Mesenchymal stem cell (in vitro differentiated cells and primary cell): Measurements from ENCODE around the gene TBC1D2.

ENCODE experiments used
- DNase-seq: peaks from one replicate; pipeline ENCODE4 v3.0.0-alpha.2; 2013
- H2AFZ ChIP-seq: one replicate; pipeline ENCODE4 v1.6.1; 2013; ENCODE audit warnings: low read depth, mild to moderate bottlenecking, control low read depth, inconsistent platforms, low read length, moderate library complexity
- H2AK5ac ChIP-seq: 2 replicates; pipeline ENCODE4 v1.6.1; 2013; ENCODE audit warnings: low read length, moderate library complexity, mild to moderate bottlenecking, inconsistent platforms; ENCODE audit not compliant: severe bottlenecking
- H2BK120ac ChIP-seq: one replicate; pipeline ENCODE4 v1.6.1; 2013; ENCODE audit warnings: low read depth, mild to moderate bottlenecking, inconsistent platforms, low read length, moderate library complexity
- H2BK12ac ChIP-seq, 2 experiments: one replicate each; pipeline ENCODE4 v1.6.1; 2013; ENCODE audit warnings: inconsistent platforms in 2 of 2, low read length in 2 of 2, mild to moderate bottlenecking in 2 of 2, moderate library complexity in 2 of 2, control low read depth in 1 of 2
- H2BK15ac ChIP-seq: one replicate; pipeline ENCODE4 v1.6.1; 2013; ENCODE audit warnings: mild to moderate bottlenecking, low read depth, inconsistent platforms; ENCODE audit not compliant: poor library complexity, severe bottlenecking
- H2BK5ac ChIP-seq: 2 replicates; pipeline ENCODE4 v1.6.1; 2013; ENCODE audit warnings: low read depth, mild to moderate bottlenecking, low read length, control low read depth, inconsistent platforms; ENCODE audit not compliant: poor library complexity, severe bottlenecking
- H3K14ac ChIP-seq, 2 experiments: one replicate each; pipeline ENCODE4 v1.6.1; 2013; ENCODE audit warnings: inconsistent platforms in 2 of 2, low read length in 2 of 2, control low read depth in 1 of 2, mild to moderate bottlenecking in 1 of 2, moderate library complexity in 1 of 2
- H3K18ac ChIP-seq, 2 experiments: one replicate each; pipeline ENCODE4 v1.6.1; 2013; ENCODE audit warnings: inconsistent platforms in 2 of 2, low read length in 2 of 2, control low read depth in 1 of 2, low read depth in 1 of 2, mild to moderate bottlenecking in 1 of 2
- H3K23ac ChIP-seq, 2 experiments: one replicate each; pipeline ENCODE4 v1.6.1; 2013; ENCODE audit warnings: inconsistent platforms in 2 of 2, low read length in 2 of 2, mild to moderate bottlenecking in 2 of 2, moderate library complexity in 2 of 2, control low read depth in 1 of 2
- H3K27ac ChIP-seq: 2 replicates; pipeline ENCODE4 v1.5.1; 2013; ENCODE audit warnings: mild to moderate bottlenecking, moderate library complexity, low read length, control low read depth, inconsistent platforms; ENCODE audit not compliant: poor library complexity, severe bottlenecking
- H3K27me3 ChIP-seq, 2 experiments: 2 replicates each; pipeline versions ENCODE4 v1.6.1 to v1.7.0; 2013; ENCODE audit warnings: low read length in 2 of 2, mild to moderate bottlenecking in 2 of 2, moderate library complexity in 2 of 2, control low read depth in 1 of 2, inconsistent platforms in 1 of 2; ENCODE audit not compliant: control insufficient read depth in 1 of 2, insufficient read depth in 1 of 2
- H3K36me3 ChIP-seq, 2 experiments: 2 replicates each; pipeline versions ENCODE4 v1.6.1 to v1.7.0; 2013; ENCODE audit warnings: low read length in 2 of 2, control low read depth in 1 of 2, inconsistent platforms in 1 of 2, low read depth in 1 of 2, mild to moderate bottlenecking in 1 of 2; ENCODE audit not compliant: insufficient read depth in 2 of 2, control insufficient read depth in 1 of 2
- H3K4ac ChIP-seq, 2 experiments: one replicate each; pipeline ENCODE4 v1.6.1; 2013; ENCODE audit warnings: inconsistent platforms in 2 of 2, low read length in 2 of 2, mild to moderate bottlenecking in 2 of 2, moderate library complexity in 2 of 2, control low read depth in 1 of 2, low read depth in 1 of 2
- H3K4me1 ChIP-seq: 2 replicates; pipeline ENCODE4 v1.6.1; 2013; ENCODE audit warnings: low read depth, low read length, control low read depth; ENCODE audit not compliant: control insufficient read depth, insufficient read depth
- H3K4me2 ChIP-seq: 2 replicates; pipeline ENCODE4 v1.6.1; 2013; ENCODE audit warnings: low read length, mild to moderate bottlenecking, inconsistent platforms; ENCODE audit not compliant: poor library complexity, severe bottlenecking
- H3K4me3 ChIP-seq, 2 experiments: 2 replicates each; pipeline versions ENCODE4 v1.5.1 to v1.7.0; 2013; ENCODE audit warnings: low read length in 2 of 2, mild to moderate bottlenecking in 2 of 2, control low read depth in 1 of 2, low read depth in 1 of 2; ENCODE audit not compliant: insufficient read depth in 1 of 2
- H3K79me1 ChIP-seq: replicated peaks from 2 replicates; pipeline ENCODE4 v1.6.1; 2013; ENCODE audit warnings: mild to moderate bottlenecking, control low read depth, low read length, inconsistent platforms; ENCODE audit not compliant: poor library complexity, severe bottlenecking
- H3K9ac ChIP-seq: 2 replicates; pipeline ENCODE4 v1.7.0; 2013; ENCODE audit warnings: mild to moderate bottlenecking, low read length, moderate library complexity
- H3K9me3 ChIP-seq: 2 replicates; pipeline ENCODE4 v1.7.0; 2013; ENCODE audit warnings: mild to moderate bottlenecking, low read length; ENCODE audit not compliant: control insufficient read depth
- H4K8ac ChIP-seq: one replicate; pipeline ENCODE4 v1.6.1; 2013; ENCODE audit warnings: inconsistent platforms, mild to moderate bottlenecking, low read length, moderate library complexity
- H4K91ac ChIP-seq: one replicate; pipeline ENCODE4 v1.6.1; 2013; ENCODE audit warnings: mild to moderate bottlenecking, low read length, inconsistent platforms
- whole genome bisulfite sequencing: methylation state at CpG from one replicate; pipeline ENCODE4 v1.1.7; 2013; ENCODE audit warnings: mixed read lengths; 5-methylcytosine and 5-hydroxymethylcytosine counted together

Gene TBC1D2

GRCh38 chr9:98225015-98225442 lies 30.4 kb downstream of the TBC1D2 start:
- peaks cover 47 to 67% of the 10 kb centered on the region in 2 experiments for H3K36me3 ChIP-seq
- 85% methylated on average over 6 of the region's 6 CpGs for WGBS
- H2AK5ac ChIP-seq, result peak overlapping the region; percentile 77

GRCh38 chr9:98222885-98223691 lies 32.4 kb downstream of the TBC1D2 start:
- 31% methylated on average over 5 of the region's 5 CpGs for WGBS

More at GRCh38 chr9:98225015-98225442, 30.4 kb downstream of the TBC1D2 start:
- H2BK15ac ChIP-seq, result peak overlapping the region; percentile 29
- H3K27me3 ChIP-seq, result no peaks in the 10 kb centered on the region
- peak overlapping the region in 1 of 2 experiments; percentile 37 for H2BK12ac ChIP-seq
- H3K4me3 ChIP-seq, result no peak overlapping the region
- peak overlapping the region; percentile 24 to 72 for H3K18ac ChIP-seq
- H3K79me1 ChIP-seq, result peaks cover 1% of the 10 kb centered on the region
- H3K14ac ChIP-seq, result no peak overlapping the region
- no peak overlapping the region for H4K8ac ChIP-seq
- H3K23ac ChIP-seq, result no peak overlapping the region
- peak overlapping the region; percentile 8 for H4K91ac ChIP-seq
- no peak overlapping the region for H3K9ac ChIP-seq
- peak overlapping the region; percentile 72 for H3K27ac ChIP-seq
- peak overlapping the region; percentile 55 for H2BK120ac ChIP-seq
- no peaks in the 10 kb centered on the region for H3K9me3 ChIP-seq
- DNase-seq, result no peak
- H3K4me1 ChIP-seq, result peaks cover 13% of the 10 kb centered on the region
- no peak overlapping the region for H2AFZ ChIP-seq
- no peak overlapping the region for H2BK5ac ChIP-seq
- H3K4me2 ChIP-seq, result no peak overlapping the region
- peak overlapping the region in 1 of 2 experiments; percentile 49 for H3K4ac ChIP-seq

DNA sequence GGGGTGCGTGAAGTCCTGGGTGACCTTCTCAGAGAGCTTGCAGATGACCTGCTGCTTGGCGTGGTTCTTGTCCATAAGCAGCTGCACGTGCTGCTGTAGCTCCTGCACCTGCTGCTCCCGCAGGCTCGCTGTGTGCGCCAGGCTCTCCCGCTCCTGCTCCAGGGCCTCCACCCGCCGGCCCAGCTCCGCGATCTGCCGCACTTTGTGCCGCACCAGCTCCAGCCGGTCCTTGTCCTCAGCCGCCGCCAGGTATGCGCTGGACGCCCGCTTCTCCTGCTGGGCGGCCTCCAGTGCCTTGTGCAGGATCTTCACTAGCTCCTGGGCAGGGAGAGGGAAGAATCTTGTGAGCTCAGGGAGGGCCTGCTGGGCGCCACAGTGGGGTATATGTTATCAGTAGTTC lies 34.5 kb downstream of the TBC1D2 start:
- Histone ChIP-seq H4K8ac (peak overlapping the region; percentile 31), H2AFZ (no peak overlapping the region), H3K23ac (no peak overlapping the region), H3K4me2 (no peak overlapping the region), H3K36me3 (peaks cover 44 to 55% of the 10 kb centered on the region in 2 experiments), H3K4me1 (peaks cover 21% of the 10 kb centered on the region), H3K18ac (no peak overlapping the region), H2BK12ac (no peak overlapping the region), H3K4me3 (no peak overlapping the region), H3K9me3 (no peaks in the 10 kb centered on the region), H2BK120ac (no peak overlapping the region), H2BK5ac (no peak overlapping the region), H3K4ac (no peak overlapping the region), H2BK15ac (no peak overlapping the region), H3K27me3 (no peaks in the 10 kb centered on the region), H3K9ac (no peak overlapping the region), H3K27ac (no peak overlapping the region), H4K91ac (peak overlapping the region; percentile 1), H2AK5ac (peak overlapping the region; percentile 99), H3K79me1 (peaks cover 7% of the 10 kb centered on the region), H3K14ac (no peak overlapping the region)
- DNase-seq, result no peak
- WGBS, result 97% methylated on average over 21 of the region's 21 CpGs

More at GRCh38 chr9:98222885-98223691, 32.4 kb downstream of the TBC1D2 start:
- Histone ChIP-seq H3K4ac (peak overlapping the region; percentile 13 to 42), H3K79me1 (peaks cover 3% of the 10 kb centered on the region), H3K4me2 (no peak overlapping the region), H3K27ac (peak overlapping the region; percentile 99), H2AFZ (no peak overlapping the region), H2BK15ac (no peak overlapping the region), H3K4me3 (no peak overlapping the region), H2BK5ac (peak overlapping the region; percentile 97), H2BK120ac (peak overlapping the region; percentile 24), H3K23ac (no peak overlapping the region), H3K4me1 (peaks cover 21% of the 10 kb centered on the region), H3K9ac (peak overlapping the region; percentile 70), H3K36me3 (peaks cover 40 to 58% of the 10 kb centered on the region in 2 experiments), H3K27me3 (no peaks in the 10 kb centered on the region), H3K14ac (peak overlapping the region in 1 of 2 experiments; percentile 68), H2BK12ac (peak overlapping the region; percentile 20 to 89), H4K8ac (peak overlapping the region; percentile 20), H3K9me3 (no peaks in the 10 kb centered on the region), H3K18ac (peak overlapping the region; percentile 78 to 92), H2AK5ac (peak overlapping the region; percentile 99), H4K91ac (peak overlapping the region; percentile 85)
- peak; percentile 86 for DNase-seq

- peak overlapping the region in 1 of 2 experiments; percentile 19 for H2BK12ac ChIP-seq
- no peaks in the 10 kb centered on the region for H3K9me3 ChIP-seq
- no peak overlapping the region for H2BK5ac ChIP-seq
- peak overlapping the region; percentile 79 for H2AK5ac ChIP-seq
- no peak overlapping the region for H3K4me2 ChIP-seq
- H3K4me3 ChIP-seq, result no peak overlapping the region
- H4K91ac ChIP-seq, result peak overlapping the region; percentile 29
- WGBS, result 98% methylated on average over 9 of the region's 11 CpGs
- no peak overlapping the region for H2BK120ac ChIP-seq
- H3K18ac ChIP-seq, result no peak overlapping the region
- no peaks in the 10 kb centered on the region for H3K27me3 ChIP-seq
- H4K8ac ChIP-seq, result no peak overlapping the region
- no peak overlapping the region for H3K4ac ChIP-seq
- DNase-seq, result no peak
- H3K4me1 ChIP-seq, result peaks cover 26% of the 10 kb centered on the region
- H3K27ac ChIP-seq, result no peak overlapping the region
- no peak overlapping the region for H3K14ac ChIP-seq
- H3K9ac ChIP-seq, result no peak overlapping the region
- no peak overlapping the region for H2AFZ ChIP-seq
- H2BK15ac ChIP-seq, result no peak overlapping the region
- peaks cover 38 to 53% of the 10 kb centered on the region in 2 experiments for H3K36me3 ChIP-seq
- H3K79me1 ChIP-seq, result peaks cover 7% of the 10 kb centered on the region
- H3K23ac ChIP-seq, result no peak overlapping the region
Observed at GRCh38 chr9:98219794-98220370, 35.6 kb downstream of the TBC1D2 start.
